ENCODE data around the gene OSGEPL1.

Gene OSGEPL1

GRCh38 chr2:189709501-189710221, 52.9 kb downstream of the OSGEPL1 start:
- in situ Hi-C loops (cut with MboI; ENCODE audit: low pct_unique_long_range_greater_than_20kb, low sequenced_read_pairs, unreplicated experiment) = no loop called here
- no peak for TF ChIP-seq CTCF (IDR thresholded peaks at IDR 0.05; ENCODE audit: extremely low read depth, insufficient read depth, missing control alignments)
- no peak for DNase-seq (ENCODE audit: low spot score)

GRCh38 chr2:189702071-189702470, 60.5 kb downstream of the OSGEPL1 start:
- DNase-seq (ENCODE audit: low spot score) = no peak
- in situ Hi-C loops (cut with MboI; ENCODE audit: low pct_unique_long_range_greater_than_20kb, low sequenced_read_pairs, unreplicated experiment) = no loop called here
- TF ChIP-seq CTCF (IDR thresholded peaks at IDR 0.05; ENCODE audit: extremely low read depth, insufficient read depth, missing control alignments) = no peak

GRCh38 chr2:189700681-189701080, 61.9 kb downstream of the OSGEPL1 start:
- no peak for DNase-seq (ENCODE audit: low spot score)
- no peak for TF ChIP-seq CTCF (IDR thresholded peaks at IDR 0.05; ENCODE audit: extremely low read depth, insufficient read depth, missing control alignments)
- in situ Hi-C loops (cut with MboI; ENCODE audit: low pct_unique_long_range_greater_than_20kb, low sequenced_read_pairs, unreplicated experiment) = no loop called here

- TF ChIP-seq CTCF (IDR thresholded peaks at IDR 0.05; ENCODE audit: extremely low read depth, insufficient read depth, missing control alignments) = peak; percentile 48
- in situ Hi-C loops (cut with MboI; ENCODE audit: low pct_unique_long_range_greater_than_20kb, low sequenced_read_pairs, unreplicated experiment) = no loop called here
- peak; percentile 21 for DNase-seq (ENCODE audit: low spot score)
Observed at GRCh38 chr2:189698020-189698887, 64.3 kb downstream of the OSGEPL1 start.

All from GM13977 (cell line).